Measurements from ENCODE around the gene PHF11.

GRCh38 chr13:49527123-49527522, 31.4 kb downstream of the PHF11 start:
- TF ChIP-seq CTCF (conservative IDR thresholded peaks at IDR 0.05; ENCODE audit: low read depth, low read length), result no peak
- no peak for TF ChIP-seq EZH2 (IDR thresholded peaks at IDR 0.05; ENCODE audit: borderline replicate concordance, low read depth, low read length, poor library complexity, severe bottlenecking)
